ENCODE results near the gene NUAK1. TPM values are rescaled to one million over a fixed set of nuclear protein-coding genes. Genes with fewer than 3 reads are reported as not detected.

Gene NUAK1
- total and polyA plus RNA-seq, 7 donors: 7.0 to 102 (median 21.8) TPM

- intact Hi-C loops (cut with DNase I): no loop called here
- peaks cover 2% of the 10 kb centered on the region for H3K4me1 ChIP-seq
- no peak overlapping the region for H3K27ac ChIP-seq
- no peak for TF ChIP-seq CTCF (IDR thresholded peaks at IDR 0.05)
- no peak for DNase-seq
- H3K27me3 ChIP-seq (ENCODE audit: insufficient read depth in 3 of 3, low read length in 2 of 3): no peaks in the 10 kb centered on the region
- H3K9me3 ChIP-seq: no peaks in the 10 kb centered on the region
- no peak for ATAC-seq
- H3K36me3 ChIP-seq (ENCODE audit: insufficient read depth in 1 of 2, low read depth in 1 of 2): no peaks in the 10 kb centered on the region
- no peak overlapping the region for H3K4me3 ChIP-seq
- 83 to 91% (median 84%) methylated on average over 4 of the region's 4 CpGs for WGBS, 3 donors
Observed at GRCh38 chr12:106034316-106034715, 104.4 kb downstream of the NUAK1 start.

- intact Hi-C loops (cut with DNase I): no loop called here
- H3K27ac ChIP-seq: no peak overlapping the region
- H3K4me3 ChIP-seq: no peak overlapping the region
- H3K4me1 ChIP-seq: no peaks in the 10 kb centered on the region
- H3K9me3 ChIP-seq: no peaks in the 10 kb centered on the region
- DNase-seq: no peak
- no peak for TF ChIP-seq CTCF (IDR thresholded peaks at IDR 0.05)
- ATAC-seq: no peak
- H3K27me3 ChIP-seq (ENCODE audit: insufficient read depth in 3 of 3, low read length in 2 of 3): no peaks in the 10 kb centered on the region
- WGBS, 3 donors: 73 to 94% (median 86%) methylated on average over 4 of the region's 4 CpGs
- H3K36me3 ChIP-seq (ENCODE audit: insufficient read depth in 1 of 2, low read depth in 1 of 2): no peaks in the 10 kb centered on the region
Observed at GRCh38 chr12:106033161-106033675, 105.5 kb downstream of the NUAK1 start.

GRCh38 chr12:106032623-106032925 lies 106.2 kb downstream of the NUAK1 start:
- Histone ChIP-seq H3K4me1 (no peaks in the 10 kb centered on the region), H3K27ac (no peak overlapping the region), H3K27me3 (ENCODE audit: insufficient read depth in 3 of 3, low read length in 2 of 3) (no peaks in the 10 kb centered on the region), H3K4me3 (no peak overlapping the region), H3K9me3 (no peaks in the 10 kb centered on the region), H3K36me3 (ENCODE audit: insufficient read depth in 1 of 2, low read depth in 1 of 2) (no peaks in the 10 kb centered on the region)
- intact Hi-C loops (cut with DNase I): no loop called here
- DNase-seq (no peak), ATAC-seq (no peak)
- TF ChIP-seq CTCF (IDR thresholded peaks at IDR 0.05): no peak

GRCh38 chr12:106031761-106032622 lies 106.8 kb downstream of the NUAK1 start:
- peak; percentile 12 for TF ChIP-seq CTCF (IDR thresholded peaks at IDR 0.05)
- Histone ChIP-seq H3K27ac (no peak overlapping the region), H3K9me3 (no peaks in the 10 kb centered on the region), H3K36me3 (ENCODE audit: insufficient read depth in 1 of 2, low read depth in 1 of 2) (no peaks in the 10 kb centered on the region), H3K4me1 (no peaks in the 10 kb centered on the region), H3K27me3 (ENCODE audit: insufficient read depth in 3 of 3, low read length in 2 of 3) (no peaks in the 10 kb centered on the region), H3K4me3 (no peak overlapping the region)
- ATAC-seq (peak; percentile 55 to 72 (median 70)), DNase-seq (no peak)
- intact Hi-C loops (cut with DNase I): no loop called here
- 85 to 89% (median 89%) methylated on average over 4 of the region's 4 CpGs for WGBS, 3 donors
